NCI-H526 treated with DMSO at 0.1 percent for 48 hours (cell line): ENCODE results near the gene TANGO2.
"Not testable (repeated sequence)": the region's sequence is repeated elsewhere in the genome, so short reads cannot be mapped to it uniquely, and the experiment has no call there.

Source experiments
- DNase-seq: peaks from one replicate; lab custom pipeline; 2025; lab: John Stamatoyannopoulos, UW

The TANGO2 gene

GRCh38 chr22:20065896-20066616 lies 45.1 kb downstream of the TANGO2 start:
- DNase-seq, result no peak

DNA sequence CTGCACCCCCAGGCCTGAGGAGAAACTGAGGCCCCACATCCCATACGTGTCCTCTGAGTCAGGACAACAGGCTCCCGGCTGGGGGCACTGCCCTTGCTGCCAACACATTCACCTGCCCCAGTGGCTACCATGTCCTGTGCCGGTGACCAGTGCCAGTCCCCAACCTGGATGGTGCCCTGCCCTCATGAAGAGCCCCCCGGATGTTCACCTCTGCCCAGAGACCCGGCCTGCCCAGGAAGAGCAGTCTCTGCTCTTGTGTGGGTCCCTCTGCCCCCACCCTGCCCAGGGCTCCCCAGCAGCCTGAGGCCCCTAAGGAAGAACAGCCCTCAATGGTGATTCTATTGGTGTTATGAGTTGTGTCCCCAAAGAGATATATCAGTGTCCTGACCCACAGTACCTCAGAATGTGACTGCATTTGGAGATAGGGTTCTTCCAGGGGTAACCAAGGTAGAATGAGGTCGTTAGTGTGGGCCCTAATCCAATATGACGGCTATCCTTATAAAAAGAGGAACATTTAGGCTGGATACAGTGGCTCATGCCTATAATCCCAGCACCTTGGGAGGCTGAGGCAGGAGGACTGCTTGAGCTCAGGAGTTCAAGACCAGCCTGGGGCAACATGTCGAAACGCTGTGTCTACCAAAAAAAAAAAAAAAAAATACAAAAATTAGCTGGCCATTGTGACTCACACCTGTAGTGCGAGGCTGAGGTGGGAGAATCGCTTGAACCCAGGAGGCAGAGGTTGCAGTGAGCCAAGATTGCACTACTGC lies 45.9 kb downstream of the TANGO2 start:
- no peak for DNase-seq

GRCh38 chr22:20067384-20067682 lies 46.4 kb downstream of the TANGO2 start:
- not testable (repeated sequence) for DNase-seq

DNA sequence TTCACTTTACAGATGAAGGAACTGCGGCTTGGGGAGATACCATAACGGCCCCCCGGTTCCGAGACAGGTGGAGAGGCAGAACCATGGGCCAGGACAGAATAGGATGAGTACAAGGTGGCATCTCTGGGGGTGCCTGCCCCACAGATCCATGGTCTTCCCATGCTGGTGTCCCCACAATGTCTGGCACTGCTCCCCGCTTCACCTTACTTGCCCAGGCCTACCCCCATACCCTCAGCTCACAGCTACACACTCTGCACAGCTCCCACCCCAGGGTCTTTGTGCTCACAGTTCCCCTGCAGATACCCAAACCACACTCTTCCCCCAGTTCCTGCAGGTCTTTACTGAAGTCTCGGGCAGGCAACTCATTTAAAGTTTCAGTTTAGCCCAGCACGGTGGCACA lies 47.7 kb downstream of the TANGO2 start:
- no peak for DNase-seq

DNA sequence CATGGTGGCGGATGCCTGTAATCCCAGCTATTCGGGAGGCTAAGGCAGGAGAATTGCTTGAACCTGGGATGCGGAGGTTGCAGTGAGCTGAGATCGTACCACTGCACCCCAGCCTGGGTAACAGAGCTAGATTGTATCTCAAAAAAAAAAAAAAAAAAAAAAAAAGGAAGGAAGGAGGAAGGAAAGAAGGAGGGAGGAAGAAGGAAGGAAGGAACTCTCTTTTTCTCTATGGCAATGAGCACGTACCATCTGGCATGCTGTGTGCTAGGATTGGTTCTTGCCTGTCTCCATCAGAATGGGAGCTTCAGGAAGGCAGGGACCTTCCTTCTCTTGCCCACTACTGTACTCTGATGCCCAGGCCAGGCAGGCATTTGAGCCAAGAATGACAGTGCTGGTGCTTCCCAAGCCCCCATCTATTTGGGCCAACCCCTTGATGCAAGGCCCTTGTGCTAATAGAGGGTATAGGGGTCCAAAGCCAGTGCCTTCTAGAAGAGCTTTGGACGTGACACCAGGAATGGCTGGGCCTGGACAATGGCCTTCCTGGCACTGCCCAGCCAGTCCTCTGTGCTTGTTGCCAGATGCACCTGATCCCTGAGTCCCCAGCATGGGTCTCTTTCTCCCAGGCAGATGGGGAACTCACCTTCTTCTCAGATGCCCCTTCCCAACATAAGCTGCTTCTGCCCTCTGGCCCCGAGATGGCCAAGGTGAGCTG lies 48.6 kb downstream of the TANGO2 start:
- no peak for DNase-seq

- no peak for DNase-seq
These were observed 50.6 kb downstream of the TANGO2 start for GRCh38 chr22:20071524-20071972.

DNA sequence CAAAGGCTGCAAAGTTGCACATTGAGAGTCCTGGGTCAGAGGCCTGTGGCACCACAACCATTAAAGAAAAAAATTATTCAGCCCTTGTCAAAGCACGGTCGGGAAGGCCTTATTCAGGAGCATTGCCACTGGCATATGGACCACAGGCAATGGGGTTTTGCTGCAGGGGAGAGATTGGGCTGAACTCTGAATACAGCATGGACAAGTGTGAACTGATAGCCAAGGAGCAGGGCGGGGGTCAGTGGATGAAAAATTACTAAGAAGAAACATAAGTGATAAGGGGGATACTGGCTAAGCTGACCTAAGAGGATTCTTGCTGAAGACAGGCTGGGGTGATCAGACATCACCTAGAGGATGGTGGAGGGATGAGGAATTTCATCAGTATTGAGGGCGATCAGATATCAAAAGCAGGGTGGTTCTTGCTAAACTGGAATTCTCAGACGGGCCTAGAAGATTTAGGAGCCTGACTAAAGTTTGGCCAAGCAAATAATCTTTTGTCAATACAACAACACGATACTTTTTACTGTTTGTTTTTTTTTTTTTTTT lies 55.8 kb downstream of the TANGO2 start:
- no peak for DNase-seq

DNA sequence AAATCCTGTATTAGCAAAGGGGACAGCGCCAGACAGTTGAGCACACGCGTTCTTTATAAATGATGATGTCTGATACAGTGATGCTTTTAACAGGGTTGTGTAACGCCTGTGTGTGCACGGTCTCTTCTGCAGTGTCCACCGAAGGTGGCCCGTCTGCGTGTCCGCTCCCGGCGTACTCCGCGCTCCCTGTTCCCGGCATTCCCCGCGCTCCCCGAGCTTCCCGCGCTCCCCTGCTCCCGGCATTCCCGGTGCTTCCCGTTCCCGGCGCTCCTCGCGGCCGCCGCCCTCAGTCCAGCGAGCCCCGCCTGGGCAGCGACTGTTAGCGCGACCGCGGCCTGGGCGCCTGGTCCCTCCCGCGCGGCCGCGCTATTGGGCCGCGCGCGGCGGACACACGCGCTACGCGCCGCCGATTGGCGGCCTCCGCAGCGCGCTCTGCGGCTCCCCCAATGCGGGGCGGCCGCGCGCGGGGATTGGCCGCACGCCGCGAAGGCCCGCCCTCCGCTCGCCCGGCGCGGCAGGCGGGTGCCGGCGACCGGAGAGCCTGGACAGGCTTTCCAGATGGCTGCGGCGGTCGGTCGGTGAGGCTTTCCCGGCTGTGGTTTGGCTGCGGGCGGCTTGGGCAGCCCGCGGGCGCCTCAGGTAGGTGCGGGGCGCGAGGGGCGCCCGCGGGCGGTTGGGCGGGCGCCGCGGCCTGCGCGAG lies 59.0 kb downstream of the TANGO2 start, which contains the start of gene DGCR8:
TSS of gene DGCR8 (plus strand) at position 497 of the 700 bp plus-strand sequence. CDS start 5,723 bp downstream, outside the sequence.
- peak; percentile 69 for DNase-seq

DNA sequence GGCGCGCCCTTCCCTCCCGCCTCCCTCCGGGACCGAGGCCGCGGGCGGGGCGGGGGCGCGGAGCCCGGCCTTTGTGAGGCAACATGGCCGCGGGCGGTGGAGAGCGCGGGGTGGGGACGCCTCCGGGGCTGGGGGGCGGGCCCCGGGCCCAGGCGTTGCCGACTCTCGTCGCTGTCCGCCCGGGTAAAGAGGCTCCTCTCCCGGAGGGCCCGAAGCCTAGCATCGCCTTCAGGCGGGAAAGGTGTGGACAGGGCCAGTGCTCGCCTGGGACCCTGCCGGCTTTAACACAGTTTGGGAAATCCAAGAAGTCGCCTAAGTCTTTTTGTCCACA lies 59.5 kb downstream of the TANGO2 start:
- DNase-seq, result no peak

GRCh38 chr22:20080776-20081654 lies 60.1 kb downstream of the TANGO2 start:
- no peak for DNase-seq

DNA sequence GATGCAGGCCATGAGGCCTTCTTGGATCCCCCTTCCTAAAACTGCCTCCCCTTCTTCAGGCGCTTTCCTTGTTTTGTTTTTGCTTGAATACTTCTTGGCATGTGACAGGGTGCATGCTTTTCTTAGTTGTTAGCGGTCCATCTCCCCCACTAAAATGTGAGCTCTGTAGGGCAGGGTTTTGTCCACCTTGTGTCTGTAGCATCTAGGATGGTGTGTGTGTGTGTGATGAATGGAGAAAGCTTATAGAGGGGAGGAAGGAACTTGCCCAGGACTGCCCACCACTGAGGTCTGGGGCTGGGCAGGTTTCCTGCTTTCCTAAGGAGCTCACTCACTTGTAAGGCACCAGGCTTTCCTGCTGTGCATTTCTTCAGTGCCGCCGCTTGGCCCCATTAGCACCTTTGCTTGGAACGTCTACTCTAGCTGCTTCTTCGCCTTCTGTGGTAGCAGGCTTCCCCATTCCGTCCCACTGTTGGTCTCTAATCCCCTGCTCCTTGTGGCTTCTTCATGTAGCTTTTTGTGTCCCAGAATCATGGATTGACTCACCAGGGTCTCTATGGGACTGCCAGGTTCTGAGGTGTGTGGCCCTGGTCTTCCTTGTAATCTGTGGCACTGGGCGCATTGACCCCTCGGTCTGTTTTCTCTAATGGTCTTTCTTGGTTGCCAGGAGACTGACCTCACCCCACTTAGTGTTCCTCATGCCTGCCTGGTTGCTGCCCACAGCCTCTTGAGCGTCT lies 62.4 kb downstream of the TANGO2 start:
- DNase-seq, result no peak

- DNase-seq, result no peak
These were observed 63.1 kb downstream of the TANGO2 start for GRCh38 chr22:20083891-20084546.

DNA sequence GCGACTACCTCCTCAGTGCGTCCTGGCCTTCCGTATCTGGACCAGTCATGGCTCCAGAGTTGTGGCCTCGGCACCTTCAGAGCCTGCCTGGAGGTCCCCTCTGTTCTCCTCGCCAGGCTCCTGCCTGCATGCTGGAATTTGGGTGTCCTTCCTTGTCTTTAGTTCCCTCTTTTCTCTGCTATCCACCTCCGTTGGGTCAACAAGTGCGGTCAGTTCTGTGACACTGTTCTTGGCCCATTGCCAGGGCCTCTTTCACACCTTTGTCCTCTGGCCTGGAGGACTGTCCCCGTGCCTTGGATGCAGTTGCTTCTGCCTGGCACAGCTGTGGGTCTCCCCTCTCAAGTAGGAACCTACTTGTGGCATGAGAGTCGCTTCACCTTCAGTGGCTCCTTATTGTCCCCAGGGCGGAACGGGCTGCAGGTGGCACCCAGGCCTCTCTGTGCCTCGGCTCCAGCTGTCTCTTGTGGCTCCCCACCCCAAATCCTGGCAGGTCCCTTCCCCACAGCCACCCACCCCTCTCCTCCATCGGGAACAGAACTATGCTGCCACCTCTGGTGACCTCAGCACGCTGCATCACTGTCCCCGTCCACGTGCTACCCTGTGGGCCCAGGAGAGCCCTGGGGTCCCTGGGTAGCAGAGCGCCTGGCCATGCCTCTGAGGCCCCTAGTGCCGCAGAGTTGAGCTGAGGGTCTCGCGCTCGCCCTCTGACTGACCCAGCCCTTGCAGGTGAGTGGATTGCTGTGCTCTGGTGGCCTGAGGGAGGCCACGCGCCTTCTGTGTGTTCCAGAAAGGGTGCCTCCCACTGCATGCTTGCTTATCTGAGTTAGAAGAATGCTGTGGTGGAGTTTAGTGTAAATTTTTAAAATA lies 63.9 kb downstream of the TANGO2 start:
- DNase-seq, result no peak

- no peak for DNase-seq
These were observed 64.7 kb downstream of the TANGO2 start for GRCh38 chr22:20085651-20086050.

DNA sequence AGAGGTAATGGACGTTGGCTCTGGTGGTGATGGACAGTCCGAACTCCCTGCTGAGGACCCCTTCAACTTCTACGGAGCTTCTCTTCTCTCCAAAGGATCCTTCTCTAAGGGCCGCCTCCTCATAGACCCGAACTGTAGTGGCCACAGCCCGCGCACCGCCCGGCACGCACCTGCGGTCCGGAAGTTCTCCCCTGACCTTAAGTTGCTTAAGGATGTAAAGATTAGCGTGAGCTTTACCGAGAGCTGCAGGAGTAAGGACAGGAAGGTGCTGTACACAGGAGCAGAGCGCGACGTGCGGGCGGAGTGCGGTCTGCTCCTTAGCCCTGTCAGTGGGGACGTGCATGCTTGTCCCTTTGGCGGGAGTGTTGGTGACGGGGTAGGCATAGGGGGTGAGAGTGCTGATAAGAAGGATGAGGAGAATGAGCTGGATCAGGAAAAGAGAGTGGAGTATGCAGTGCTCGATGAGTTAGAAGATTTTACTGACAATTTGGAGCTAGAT lies 65.2 kb downstream of the TANGO2 start:
- DNase-seq, result no peak

GRCh38 chr22:20086763-20087162 lies 65.9 kb downstream of the TANGO2 start:
- no peak for DNase-seq

DNA sequence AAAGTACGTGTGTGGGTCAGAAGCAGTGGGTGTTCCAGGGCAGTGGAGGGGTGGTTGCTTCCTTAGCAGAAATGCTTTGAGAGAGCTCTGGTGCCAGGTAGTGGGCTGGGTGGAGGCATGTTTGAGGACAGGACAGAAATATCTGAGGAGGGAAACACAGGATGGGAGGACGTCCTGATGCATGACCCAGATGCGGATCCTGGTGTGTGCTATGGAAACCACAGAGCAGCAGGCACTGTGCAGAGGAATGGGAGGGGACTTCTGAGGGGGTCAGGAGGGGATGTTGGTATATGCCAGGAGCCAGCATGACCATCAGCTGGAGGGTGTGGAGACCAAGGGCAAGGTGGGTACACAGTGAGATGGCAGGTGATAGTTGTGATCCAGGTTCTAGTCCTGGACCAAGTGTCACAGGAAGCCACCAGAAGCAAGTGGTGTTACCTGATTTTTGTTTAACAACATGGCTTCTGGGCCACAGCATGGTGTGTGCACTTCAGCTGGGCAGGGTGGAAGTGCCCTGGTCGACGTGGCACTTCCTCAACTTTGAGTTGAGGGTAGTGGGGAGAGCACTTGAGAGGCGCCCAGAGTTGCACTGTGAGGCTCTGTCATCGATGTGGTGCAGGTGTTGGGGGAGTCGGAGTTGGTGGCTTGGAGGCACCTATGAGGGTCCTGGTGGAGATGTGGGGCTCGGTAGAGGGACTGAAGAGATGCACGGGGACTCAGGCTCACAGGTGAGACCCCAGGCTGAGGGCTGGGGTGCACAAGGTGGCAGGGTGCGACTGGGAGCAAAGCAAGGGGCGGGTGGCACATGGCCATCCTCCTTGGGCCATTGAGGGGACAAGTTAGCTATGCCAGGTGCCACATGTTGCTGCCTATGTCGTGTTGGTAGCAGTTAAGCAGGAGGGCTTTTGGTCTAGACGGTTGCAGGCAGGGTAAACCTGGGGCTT lies 66.7 kb downstream of the TANGO2 start:
- no peak for DNase-seq

- no peak for DNase-seq
These were observed 67.3 kb downstream of the TANGO2 start for GRCh38 chr22:20088263-20088648.
